HepG2 (cell line): ENCODE data around the gene FITM1. TPM values are rescaled to one million over a fixed set of nuclear protein-coding genes. Genes with fewer than 3 reads are reported as not detected.
A peak's percentile ranks its signal among the peaks of the same experiment; 100 is the strongest.

Experiments used
- AGO2 ChIP-seq: fragments of 200-400 bp; formaldehyde crosslinking; optimal IDR thresholded peaks from 2 replicates; pipeline ENCODE3; 2017; ENCODE audit warnings: mild to moderate bottlenecking, low read depth, low read length, moderate library complexity
- ATF7 ChIP-seq, 2 experiments: fragments of 450-650 bp in 1 of 2; sonication (generic) in 1 of 2; formaldehyde crosslinking in 1 of 2; IDR thresholded peaks; 2 replicates each; pipeline versions ENCODE4 v1.4.0 to v1.6.1; 2016 to 2020; ENCODE audit warnings: antibody characterized with exemption in 1 of 2, mild to moderate bottlenecking in 1 of 2, missing genetic modification reagents in 1 of 2
- CREB1 ChIP-seq, 2 experiments: fragments of 450-650 bp in 1 of 2; IDR thresholded peaks; 2 replicates each; pipeline ENCODE4 v1.6.1; 2016 to 2017; ENCODE audit warnings: control low read depth in 1 of 2, mild to moderate bottlenecking in 1 of 2, missing compliant biosample characterization in 1 of 2, missing genetic modification characterization in 1 of 2
- GTF3A ChIP-seq: sonication (generic); formaldehyde crosslinking; conservative IDR thresholded peaks from 2 replicates; pipeline ENCODE4 v1.4.0; 2020; ENCODE audit warnings: mild to moderate bottlenecking, missing genetic modification reagents
- NRL ChIP-seq: sonication (generic); formaldehyde crosslinking; IDR thresholded peaks from 2 replicates; pipeline ENCODE4 v1.5.0; 2020; ENCODE audit warnings: missing genetic modification reagents, mild to moderate bottlenecking, moderate library complexity, borderline replicate concordance
- SOX5 ChIP-seq: IDR thresholded peaks from 2 replicates; pipeline ENCODE4 v1.6.1; 2016; ENCODE audit warnings: borderline replicate concordance
- ZKSCAN1 ChIP-seq: fragments of 150-350 bp; IDR thresholded peaks from 2 replicates; pipeline ENCODE4 v1.6.1; 2014; ENCODE audit warnings: low read length
- ZSCAN30 ChIP-seq: sonication (generic); formaldehyde crosslinking; IDR thresholded peaks from 2 replicates; pipeline ENCODE4 v1.5.0; 2020; ENCODE audit warnings: mild to moderate bottlenecking, missing genetic modification reagents
- polyA plus RNA-seq, 8 experiments: library from polyadenylated mRNA; depleted of rRNA in 3 of 8; stranded (reverse) in 7 of 8; unstranded in 1 of 8; fragments of >200 nt; fragmentation: Illumina TruSeq in 4 of 8; extraction: Trizol in 4 of 8; gene quantifications; 2 replicates each; pipeline versions ENCODE4 v1.2.1 to v1.2.3, GENCODE V29; 2011 to 2016; ENCODE audit warnings: low read depth in 4 of 8, missing spikeins in 1 of 8, mixed read lengths in 1 of 8; ENCODE audit not compliant: insufficient read depth in 1 of 8
- total RNA-seq, 5 experiments: library from RNA; depleted of rRNA; stranded (reverse); fragments of >200 nt; fragmentation: Illumina TruSeq; extraction: Trizol; gene quantifications; 2 replicates each; pipeline ENCODE4 v1.2.3, GENCODE V29; 2016; ENCODE audit warnings: low read depth in 1 of 5
- TF ChIP-seq, protein P1 (sequence below): sonication (generic); formaldehyde crosslinking; IDR thresholded peaks from 2 replicates; pipeline ENCODE4 v1.5.1; 2020; ENCODE audit warnings: mild to moderate bottlenecking, missing genetic modification reagents, moderate library complexity
- TF ChIP-seq, protein P2 (sequence below): sonication (generic); formaldehyde crosslinking; IDR thresholded peaks from 2 replicates; pipeline ENCODE4 v1.4.0; 2020; ENCODE audit warnings: mild to moderate bottlenecking, missing genetic modification reagents
- TF ChIP-seq, protein P3 (sequence below): sonication (generic); formaldehyde crosslinking; IDR thresholded peaks from 2 replicates; pipeline ENCODE4 v1.4.0; 2020; ENCODE audit warnings: mild to moderate bottlenecking, missing genetic modification reagents
- TF ChIP-seq, protein P4 (sequence below): sonication (generic); formaldehyde crosslinking; IDR thresholded peaks from 2 replicates; pipeline ENCODE4 v1.9.0; 2022; ENCODE audit warnings: missing genetic modification reagents, mild to moderate bottlenecking, borderline replicate concordance

FITM1 gene
- total and polyA plus RNA-seq, 2 of the 13 experiments (the other 11 are each of a cell fraction or from before 2014, with no cell fraction given): 2.7 to 5.8 TPM

DNA sequence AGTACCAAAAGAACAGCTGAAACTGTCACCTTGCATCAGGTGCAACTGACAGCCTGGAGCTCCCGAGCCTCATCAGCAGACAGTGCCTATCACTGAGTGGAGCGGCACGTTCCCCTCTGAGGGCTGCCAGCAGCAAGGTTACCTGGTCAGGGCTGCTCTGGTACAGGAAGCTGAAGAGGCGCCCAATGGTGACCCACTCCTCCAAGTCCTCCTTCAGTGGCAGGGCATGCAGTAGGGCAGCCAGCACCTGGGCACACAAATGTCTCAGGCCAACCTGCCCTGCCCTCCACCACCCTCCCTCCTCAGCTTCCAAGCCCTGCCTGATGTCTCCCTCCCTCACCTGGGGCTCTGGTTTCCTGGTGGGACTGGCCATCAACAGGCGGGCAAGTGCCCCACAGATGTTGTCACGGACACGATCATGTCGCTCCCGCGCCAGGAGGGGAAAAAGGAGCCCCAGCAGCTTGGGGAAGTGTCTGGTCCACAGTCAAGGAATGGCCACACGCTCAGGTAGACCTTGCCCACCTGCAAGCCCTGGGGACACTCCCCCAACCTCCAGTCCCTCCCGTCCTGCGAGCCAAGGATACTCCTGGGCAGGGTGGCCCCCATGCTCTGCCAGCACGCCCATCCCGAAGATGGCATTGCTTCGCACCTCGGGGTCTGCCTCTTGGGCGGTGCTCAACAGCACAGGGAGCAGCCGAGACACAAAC, 51.1 kb downstream of the FITM1 start (continued):
- TF ChIP-seq, protein P1, sequence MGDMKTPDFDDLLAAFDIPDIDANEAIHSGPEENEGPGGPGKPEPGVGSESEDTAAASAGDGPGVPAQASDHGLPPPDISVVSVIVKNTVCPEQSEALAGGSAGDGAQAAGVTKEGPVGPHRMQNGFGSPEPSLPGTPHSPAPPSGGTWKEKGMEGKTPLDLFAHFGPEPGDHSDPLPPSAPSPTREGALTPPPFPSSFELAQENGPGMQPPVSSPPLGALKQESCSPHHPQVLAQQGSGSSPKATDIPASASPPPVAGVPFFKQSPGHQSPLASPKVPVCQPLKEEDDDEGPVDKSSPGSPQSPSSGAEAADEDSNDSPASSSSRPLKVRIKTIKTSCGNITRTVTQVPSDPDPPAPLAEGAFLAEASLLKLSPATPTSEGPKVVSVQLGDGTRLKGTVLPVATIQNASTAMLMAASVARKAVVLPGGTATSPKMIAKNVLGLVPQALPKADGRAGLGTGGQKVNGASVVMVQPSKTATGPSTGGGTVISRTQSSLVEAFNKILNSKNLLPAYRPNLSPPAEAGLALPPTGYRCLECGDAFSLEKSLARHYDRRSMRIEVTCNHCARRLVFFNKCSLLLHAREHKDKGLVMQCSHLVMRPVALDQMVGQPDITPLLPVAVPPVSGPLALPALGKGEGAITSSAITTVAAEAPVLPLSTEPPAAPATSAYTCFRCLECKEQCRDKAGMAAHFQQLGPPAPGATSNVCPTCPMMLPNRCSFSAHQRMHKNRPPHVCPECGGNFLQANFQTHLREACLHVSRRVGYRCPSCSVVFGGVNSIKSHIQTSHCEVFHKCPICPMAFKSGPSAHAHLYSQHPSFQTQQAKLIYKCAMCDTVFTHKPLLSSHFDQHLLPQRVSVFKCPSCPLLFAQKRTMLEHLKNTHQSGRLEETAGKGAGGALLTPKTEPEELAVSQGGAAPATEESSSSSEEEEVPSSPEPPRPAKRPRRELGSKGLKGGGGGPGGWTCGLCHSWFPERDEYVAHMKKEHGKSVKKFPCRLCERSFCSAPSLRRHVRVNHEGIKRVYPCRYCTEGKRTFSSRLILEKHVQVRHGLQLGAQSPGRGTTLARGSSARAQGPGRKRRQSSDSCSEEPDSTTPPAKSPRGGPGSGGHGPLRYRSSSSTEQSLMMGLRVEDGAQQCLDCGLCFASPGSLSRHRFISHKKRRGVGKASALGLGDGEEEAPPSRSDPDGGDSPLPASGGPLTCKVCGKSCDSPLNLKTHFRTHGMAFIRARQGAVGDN (CRISPR knock-in tag): peak; percentile 31; the same call in 1 of the 2 replicates
- no peak for TF ChIP-seq ZKSCAN1
- TF ChIP-seq ATF7 (IDR thresholded peaks at IDR 0.05): no peak
- TF ChIP-seq ATF7 (CRISPR knock-in tag; IDR thresholded peaks at IDR 0.05): 0 out of 2 replicates have a peak, but pooled peaks have one; percentile 32
- TF ChIP-seq, protein P2, sequence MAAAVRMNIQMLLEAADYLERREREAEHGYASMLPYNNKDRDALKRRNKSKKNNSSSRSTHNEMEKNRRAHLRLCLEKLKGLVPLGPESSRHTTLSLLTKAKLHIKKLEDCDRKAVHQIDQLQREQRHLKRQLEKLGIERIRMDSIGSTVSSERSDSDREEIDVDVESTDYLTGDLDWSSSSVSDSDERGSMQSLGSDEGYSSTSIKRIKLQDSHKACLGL (CRISPR knock-in tag): 0 out of 2 replicates have a peak, but pooled peaks have one; percentile 20
- TF ChIP-seq ZSCAN30 (CRISPR knock-in tag): no peak
- no peak for TF ChIP-seq CREB1 (IDR thresholded peaks at IDR 0.05)
- TF ChIP-seq CREB1 (CRISPR knock-in tag; IDR thresholded peaks at IDR 0.05): no peak
- TF ChIP-seq NRL (CRISPR knock-in tag): 0 out of 2 replicates have a peak, but pooled peaks have one; percentile 12
- TF ChIP-seq, protein P3, sequence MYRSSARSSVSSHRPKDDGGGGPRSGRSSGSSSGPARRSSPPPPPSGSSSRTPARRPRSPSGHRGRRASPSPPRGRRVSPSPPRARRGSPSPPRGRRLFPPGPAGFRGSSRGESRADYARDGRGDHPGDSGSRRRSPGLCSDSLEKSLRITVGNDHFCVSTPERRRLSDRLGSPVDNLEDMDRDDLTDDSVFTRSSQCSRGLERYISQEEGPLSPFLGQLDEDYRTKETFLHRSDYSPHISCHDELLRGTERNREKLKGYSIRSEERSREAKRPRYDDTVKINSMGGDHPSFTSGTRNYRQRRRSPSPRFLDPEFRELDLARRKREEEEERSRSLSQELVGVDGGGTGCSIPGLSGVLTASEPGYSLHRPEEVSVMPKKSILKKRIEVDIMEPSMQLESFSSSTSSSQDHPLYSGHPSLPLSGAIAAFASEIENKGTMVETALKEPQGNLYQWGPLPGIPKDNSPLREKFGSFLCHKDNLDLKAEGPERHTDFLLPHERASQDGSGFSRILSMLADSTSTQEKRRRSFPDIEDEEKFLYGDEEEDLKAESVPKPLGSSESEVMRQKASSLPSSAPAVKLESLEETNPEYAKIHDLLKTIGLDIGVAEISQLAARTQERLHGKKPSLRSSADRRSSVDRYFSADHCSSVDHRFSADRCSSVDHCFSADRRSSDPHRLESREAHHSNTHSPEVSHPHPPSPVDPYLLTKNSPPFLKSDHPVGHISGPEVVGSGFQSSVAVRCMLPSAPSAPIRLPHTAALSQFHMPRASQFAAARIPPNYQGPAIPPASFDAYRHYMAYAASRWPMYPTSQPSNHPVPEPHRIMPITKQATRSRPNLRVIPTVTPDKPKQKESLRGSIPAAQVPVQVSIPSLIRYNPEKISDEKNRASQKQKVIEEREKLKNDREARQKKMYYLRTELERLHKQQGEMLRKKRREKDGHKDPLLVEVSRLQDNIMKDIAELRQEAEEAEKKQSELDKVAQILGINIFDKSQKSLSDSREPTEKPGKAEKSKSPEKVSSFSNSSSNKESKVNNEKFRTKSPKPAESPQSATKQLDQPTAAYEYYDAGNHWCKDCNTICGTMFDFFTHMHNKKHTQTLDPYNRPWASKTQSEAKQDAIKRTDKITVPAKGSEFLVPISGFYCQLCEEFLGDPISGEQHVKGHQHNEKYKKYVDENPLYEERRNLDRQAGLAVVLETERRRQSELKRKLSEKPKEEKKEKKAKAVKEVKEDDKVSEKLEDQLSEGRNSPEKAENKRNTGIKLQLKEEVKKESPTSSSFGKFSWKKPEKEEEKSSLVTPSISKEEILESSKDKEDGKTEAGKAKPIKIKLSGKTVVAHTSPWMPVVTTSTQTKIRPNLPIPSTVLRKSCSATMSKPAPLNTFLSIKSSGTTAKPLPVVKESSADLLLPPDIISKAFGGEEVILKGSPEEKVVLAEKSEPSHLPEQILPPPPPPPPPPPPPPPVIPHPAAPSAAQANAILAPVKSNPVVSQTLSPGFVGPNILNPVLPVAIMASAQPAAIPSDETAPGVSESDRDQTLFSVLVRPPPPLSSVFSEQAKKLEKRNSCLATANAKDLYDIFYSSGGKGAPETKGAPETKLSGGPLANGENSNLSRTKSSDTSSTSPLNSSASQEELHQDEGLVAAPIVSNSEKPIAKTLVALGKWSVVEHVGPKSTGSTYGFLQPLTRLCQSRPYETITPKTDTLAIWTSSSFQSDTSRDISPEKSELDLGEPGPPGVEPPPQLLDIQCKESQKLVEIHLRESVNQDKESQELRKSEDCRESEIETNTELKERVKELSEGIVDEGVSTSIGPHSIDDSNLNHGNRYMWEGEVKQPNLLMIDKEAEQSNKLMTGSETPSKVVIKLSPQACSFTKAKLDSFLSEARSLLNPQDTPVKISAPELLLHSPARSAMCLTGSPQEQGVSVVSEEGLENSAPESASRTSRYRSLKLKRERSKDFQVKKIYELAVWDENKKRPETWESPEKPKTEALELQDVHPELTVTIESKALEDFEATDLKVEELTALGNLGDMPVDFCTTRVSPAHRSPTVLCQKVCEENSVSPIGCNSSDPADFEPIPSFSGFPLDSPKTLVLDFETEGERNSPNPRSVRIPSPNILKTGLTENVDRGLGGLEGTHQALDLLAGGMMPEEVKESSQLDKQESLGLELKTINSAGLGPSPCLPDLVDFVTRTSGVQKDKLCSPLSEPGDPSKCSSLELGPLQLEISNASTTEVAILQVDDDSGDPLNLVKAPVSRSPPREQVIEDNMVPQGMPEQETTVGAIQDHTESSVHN (CRISPR knock-in tag): 0 out of 2 replicates have a peak, but pooled peaks have one; percentile 36
- TF ChIP-seq SOX5: no peak
- peak; percentile 97 for TF ChIP-seq AGO2
- TF ChIP-seq, protein P4, sequence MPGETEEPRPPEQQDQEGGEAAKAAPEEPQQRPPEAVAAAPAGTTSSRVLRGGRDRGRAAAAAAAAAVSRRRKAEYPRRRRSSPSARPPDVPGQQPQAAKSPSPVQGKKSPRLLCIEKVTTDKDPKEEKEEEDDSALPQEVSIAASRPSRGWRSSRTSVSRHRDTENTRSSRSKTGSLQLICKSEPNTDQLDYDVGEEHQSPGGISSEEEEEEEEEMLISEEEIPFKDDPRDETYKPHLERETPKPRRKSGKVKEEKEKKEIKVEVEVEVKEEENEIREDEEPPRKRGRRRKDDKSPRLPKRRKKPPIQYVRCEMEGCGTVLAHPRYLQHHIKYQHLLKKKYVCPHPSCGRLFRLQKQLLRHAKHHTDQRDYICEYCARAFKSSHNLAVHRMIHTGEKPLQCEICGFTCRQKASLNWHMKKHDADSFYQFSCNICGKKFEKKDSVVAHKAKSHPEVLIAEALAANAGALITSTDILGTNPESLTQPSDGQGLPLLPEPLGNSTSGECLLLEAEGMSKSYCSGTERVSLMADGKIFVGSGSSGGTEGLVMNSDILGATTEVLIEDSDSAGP: 0 out of 2 replicates have a peak, but pooled peaks have one; percentile 21
- TF ChIP-seq GTF3A: 0 out of 2 replicates have a peak, but pooled peaks have one; percentile 45
